IMR-90 (cell line): Measurements from ENCODE around the gene SLC17A5. TPM values are rescaled to one million over a fixed set of nuclear protein-coding genes. Genes with fewer than 3 reads are reported as not detected.

Experiments used
- ATAC-seq: fragments of 200-7000 bp; cut with Tn5 transposase; 2 replicates; pipeline ENCODE4 v1.9.1; 2020; ENCODE audit warnings: low read depth, mild to moderate bottlenecking, moderate library complexity
- BruUV-seq: library from RNA; stranded (reverse); fragments of 400-500 nt; replicated peaks from 2 replicates; lab custom pipeline; 2021; lab: Mats Ljungman, UMichigan
- CTCF ChIA-PET: fragments of 300-600 bp; formaldehyde crosslinking; extraction: SDS; loops from one replicate; lab custom pipeline; 2021; ENCODE audit warnings: antibody characterized with exemption; lab: Yijun Ruan, JAX
- POLR2A ChIA-PET: fragments of 300-600 bp; sonication (Branson Sonifier 250); formaldehyde crosslinking; loops from one replicate; lab custom pipeline; 2022; ENCODE audit warnings: antibody characterized with exemption; ENCODE audit not compliant: unreplicated experiment; lab: Charles Lee
- DNase-seq: peaks from one replicate; pipeline ENCODE4 v3.0.0; 2013
- H2AFZ ChIP-seq: replicated peaks from 2 replicates; pipeline ENCODE3; 2013; ENCODE audit warnings: low read length, mild to moderate bottlenecking; ENCODE audit not compliant: poor library complexity
- H2AK5ac ChIP-seq: 2 replicates; pipeline ENCODE4 v1.6.1; 2013; ENCODE audit warnings: low read depth, low read length, inconsistent platforms
- H2AK9ac ChIP-seq: replicated peaks from 2 replicates; pipeline ENCODE3; 2013; ENCODE audit warnings: mild to moderate bottlenecking, low read depth, low read length, moderate library complexity; ENCODE audit not compliant: poor library complexity
- H2BK120ac ChIP-seq: 2 replicates; pipeline ENCODE4 v1.6.1; 2013; ENCODE audit warnings: low read depth, low read length, inconsistent platforms
- H2BK15ac ChIP-seq: 3 replicates; pipeline ENCODE4 v1.6.1; 2013; ENCODE audit warnings: low read depth, low read length, inconsistent platforms
- H2BK20ac ChIP-seq: 2 replicates; pipeline ENCODE4 v1.6.1; 2013; ENCODE audit warnings: low read depth, mild to moderate bottlenecking, inconsistent platforms, low read length, moderate library complexity
- H2BK5ac ChIP-seq: 2 replicates; pipeline ENCODE4 v1.6.1; 2013; ENCODE audit warnings: mild to moderate bottlenecking, low read depth, low read length, inconsistent platforms; ENCODE audit not compliant: poor library complexity, severe bottlenecking
- H3K14ac ChIP-seq: replicated peaks from 2 replicates; pipeline ENCODE4 v1.6.1; 2013; ENCODE audit warnings: low read depth, low read length, inconsistent platforms
- H3K18ac ChIP-seq: 2 replicates; pipeline ENCODE4 v1.6.1; 2013; ENCODE audit warnings: low read depth, low read length, control low read depth
- H3K23ac ChIP-seq: 2 replicates; pipeline ENCODE4 v1.6.1; 2013; ENCODE audit warnings: low read depth, low read length, inconsistent platforms
- H3K27ac ChIP-seq: 2 replicates; pipeline ENCODE4 v1.5.1; 2013; ENCODE audit warnings: mild to moderate bottlenecking, control low read depth, low read length; ENCODE audit not compliant: insufficient read depth
- H3K27me3 ChIP-seq: 2 replicates; pipeline ENCODE4 v1.6.1; 2013; ENCODE audit warnings: low read length; ENCODE audit not compliant: control insufficient read depth, insufficient read depth
- H3K36me3 ChIP-seq: 2 replicates; pipeline ENCODE4 v1.6.1; 2013; ENCODE audit warnings: low read length, mixed read lengths; ENCODE audit not compliant: control insufficient read depth, insufficient read depth
- H3K4ac ChIP-seq: 2 replicates; pipeline ENCODE4 v1.6.1; 2013; ENCODE audit warnings: low read depth, low read length, inconsistent platforms
- H3K4me1 ChIP-seq: 2 replicates; pipeline ENCODE4 v1.6.1; 2013; ENCODE audit warnings: low read length, mixed read lengths; ENCODE audit not compliant: control insufficient read depth, insufficient read depth
- H3K4me2 ChIP-seq: 2 replicates; pipeline ENCODE4 v1.6.1; 2013; ENCODE audit warnings: low read depth, mild to moderate bottlenecking, control low read depth, low read length, moderate library complexity
- H3K4me3 ChIP-seq: 2 replicates; pipeline ENCODE4 v1.5.1; 2013; ENCODE audit warnings: low read depth, mild to moderate bottlenecking, control low read depth, low read length, moderate library complexity; ENCODE audit not compliant: insufficient read depth
- H3K56ac ChIP-seq: 2 replicates; pipeline ENCODE4 v1.6.1; 2013; ENCODE audit warnings: low read length, inconsistent platforms; ENCODE audit not compliant: insufficient read depth; ENCODE audit errors: extremely low read depth
- H3K79me1 ChIP-seq, 2 experiments: 2 replicates each; pipeline ENCODE4 v1.6.1; 2013; ENCODE audit warnings: low read length in 2 of 2, inconsistent platforms in 1 of 2, low read depth in 1 of 2
- H3K9ac ChIP-seq: 2 replicates; pipeline ENCODE4 v1.6.1; 2013; ENCODE audit warnings: low read depth, low read length, control low read depth
- H3K9me1 ChIP-seq: 2 replicates; pipeline ENCODE4 v1.6.1; 2013; ENCODE audit warnings: low read length, inconsistent platforms; ENCODE audit not compliant: insufficient read depth
- H3K9me3 ChIP-seq: 2 replicates; pipeline ENCODE4 v1.6.1; 2013; ENCODE audit warnings: low read length; ENCODE audit not compliant: control insufficient read depth, insufficient read depth
- H4K20me1 ChIP-seq: 2 replicates; pipeline ENCODE4 v1.6.1; 2013; ENCODE audit warnings: low read length, inconsistent platforms; ENCODE audit not compliant: insufficient read depth
- H4K5ac ChIP-seq: 2 replicates; pipeline ENCODE4 v1.6.1; 2013; ENCODE audit warnings: mild to moderate bottlenecking, low read depth, low read length, control low read depth
- H4K8ac ChIP-seq, 2 experiments: 2 replicates each; pipeline ENCODE4 v1.6.1; 2013; ENCODE audit warnings: low read depth in 2 of 2, low read length in 2 of 2, control low read depth in 1 of 2, inconsistent platforms in 1 of 2
- H4K91ac ChIP-seq: 2 replicates; pipeline ENCODE4 v1.6.1; 2013; ENCODE audit warnings: low read depth, low read length, inconsistent platforms; ENCODE audit not compliant: insufficient read depth
- BHLHE40 ChIP-seq: fragments of 150-350 bp; IDR thresholded peaks from 2 replicates; pipeline ENCODE4 v1.6.1; 2016; ENCODE audit warnings: mild to moderate bottlenecking, low read depth, low read length
- CEBPB ChIP-seq: IDR thresholded peaks from 2 replicates; pipeline ENCODE4 v1.6.1; 2012; ENCODE audit warnings: low read depth, low read length, improper control_type of control experiment
- MAFK ChIP-seq: IDR thresholded peaks from 2 replicates; pipeline ENCODE4 v1.6.1; 2012; ENCODE audit warnings: low read depth, low read length, improper control_type of control experiment
- MAZ ChIP-seq: IDR thresholded peaks from 2 replicates; pipeline ENCODE4 v1.6.1; 2012; ENCODE audit warnings: low read depth, mild to moderate bottlenecking, low read length, improper control_type of control experiment, moderate library complexity, borderline replicate concordance
- MXI1 ChIP-seq: IDR thresholded peaks from 2 replicates; pipeline ENCODE4 v1.6.1; 2012; ENCODE audit warnings: low read depth, mild to moderate bottlenecking, low read length, moderate library complexity, borderline replicate concordance
- RAD21 ChIP-seq: IDR thresholded peaks from 2 replicates; pipeline ENCODE4 v1.6.1; 2012; ENCODE audit warnings: low read length, improper control_type of control experiment
- RFX5 ChIP-seq: IDR thresholded peaks from 2 replicates; pipeline ENCODE4 v1.8.0; 2012; ENCODE audit warnings: low read depth, mild to moderate bottlenecking, low read length, moderate library complexity
- SMC3 ChIP-seq: fragments of 150-350 bp; IDR thresholded peaks from 2 replicates; pipeline ENCODE4 v1.6.1; 2016; ENCODE audit warnings: low read depth, mild to moderate bottlenecking, antibody characterized with exemption, low read length, moderate library complexity
- WGBS, 2 experiments: methylation state at CpG; one replicate each; pipeline versions ENCODE4 v1.1.5 to v1.1.7; 2013; ENCODE audit warnings: missing lambda C conversion rate in 2 of 2; ENCODE audit not compliant: insufficient read length in 1 of 2; ENCODE audit errors: extremely low coverage in 2 of 2; 5-methylcytosine and 5-hydroxymethylcytosine counted together
- dilution Hi-C: fragments of 300-500 bp; cut with HindIII; formaldehyde crosslinking; loops from one replicate; pipeline ENCODE4 v1.14.3; 2018; ENCODE audit warnings: low sequenced_read_pairs; ENCODE audit not compliant: unreplicated experiment
- in situ Hi-C: fragments of 300-500 bp; cut with MboI; formaldehyde crosslinking; loops from 3 replicates; pipeline ENCODE4 v1.14.3; 2019; ENCODE audit warnings: low sequenced_read_pairs, inconsistent platforms, mixed read lengths
- intact Hi-C: fragments of 100-400 bp; cut with micrococcal nuclease; formaldehyde crosslinking; loops from 2 replicates; pipeline ENCODE4 v1.10.0; 2022
- polyA plus RNA-seq, 3 experiments: library from polyadenylated mRNA; depleted of rRNA; stranded (reverse); fragments of >200 nt; gene quantifications; 2 replicates each; pipeline ENCODE4 v1.2.3, GENCODE V29; 2012; ENCODE audit warnings: low replicate concordance in 1 of 3
- total RNA-seq: library from RNA; depleted of rRNA; stranded (reverse); fragments of >200 nt; gene quantifications from 2 replicates; pipeline ENCODE4 v1.2.3, GENCODE V29; 2012
- TF ChIP-seq, protein P1 (sequence below): conservative IDR thresholded peaks from 2 replicates; pipeline ENCODE4 v1.5.1; 2012; ENCODE audit warnings: mild to moderate bottlenecking, low read depth, low read length, improper control_type of control experiment
- TF ChIP-seq, protein P2 (sequence below): fragments of 150-350 bp; IDR thresholded peaks from 2 replicates; pipeline ENCODE4 v1.6.1; 2017; ENCODE audit warnings: mild to moderate bottlenecking, antibody characterized with exemption, low read length, low read depth

The SLC17A5 gene
- total and polyA plus RNA-seq, 2 of the 4 experiments (the other 2 are of a cell fraction) = 20.8 to 27.2 TPM

DNA sequence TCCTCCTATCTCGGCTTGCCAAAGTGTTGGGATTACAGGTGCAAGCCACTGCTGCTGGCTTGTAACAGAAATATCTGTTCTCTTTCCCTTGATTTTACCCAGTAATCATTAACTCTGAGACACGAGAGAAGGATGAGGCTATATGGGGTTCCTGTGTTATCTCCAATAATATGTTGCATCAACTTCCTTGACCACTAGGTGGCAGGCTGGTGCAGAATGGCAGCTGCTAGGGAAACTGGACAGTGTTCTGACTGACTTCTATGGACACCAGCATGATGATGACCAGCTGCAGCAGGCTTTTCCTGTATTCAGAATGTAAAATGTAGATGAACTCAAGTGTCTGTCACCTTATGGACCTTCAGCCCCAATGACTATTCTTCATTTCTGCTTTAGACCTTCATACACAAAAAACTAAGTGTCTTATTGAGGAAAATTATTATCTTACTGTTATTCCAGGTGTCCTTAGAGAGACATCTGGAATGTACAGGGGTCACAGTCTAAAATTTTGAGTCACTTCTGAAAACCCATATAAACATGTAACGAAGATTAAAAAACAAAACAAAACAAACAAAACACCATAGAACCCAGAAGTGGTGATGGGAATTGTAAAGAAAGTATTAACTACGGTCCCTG, 21.8 kb upstream of the SLC17A5 start:
- ChIA-PET POLR2A (no interaction called here), CTCF (interaction anchor here (0.5 to 3.4 kb wide), 7 partner anchors 13 to 63 kb away, joined by 3 to 32 read pairs (median 3); no protein-coding TSS in a partner anchor)
- no peak overlapping the region for H3K18ac ChIP-seq
- no peak overlapping the region for H3K9ac ChIP-seq
- no peak overlapping the region for H4K5ac ChIP-seq
- dilution Hi-C loops = no loop called here
- no peaks in the 10 kb centered on the region for H3K27me3 ChIP-seq
- WGBS, 2 experiments = 0% methylated on average over 1 of the region's 4 CpGs; no CpG with 5 or more reads in 1 of the 2 experiments
- no peak overlapping the region for H2BK120ac ChIP-seq
- H3K79me1 ChIP-seq = no peaks in the 10 kb centered on the region
- H3K56ac ChIP-seq = no peak overlapping the region
- no peaks in the 10 kb centered on the region for H4K20me1 ChIP-seq
- H4K8ac ChIP-seq = peak overlapping the region in 1 of 2 experiments; percentile 60; a peak in 1 of 4 replicates
- H3K9me1 ChIP-seq = 0 out of 2 replicates have a peak, but pooled peaks cover 3% of the 10 kb centered on the region
- H2AK9ac ChIP-seq = no peak overlapping the region
- H3K4me2 ChIP-seq = no peak overlapping the region
- H3K4me1 ChIP-seq = no peaks in the 10 kb centered on the region
- H3K4ac ChIP-seq = no peak overlapping the region
- BruUV-seq = no TSS peak
- TF ChIP-seq CEBPB (peak; percentile 48; the same call in 1 of the 2 replicates), MXI1 (no peak), RAD21 (peak; percentile 95), BHLHE40 (no peak), RFX5 (no peak), SMC3 (peak; percentile 92), MAFK (no peak), MAZ (no peak)
- TF ChIP-seq, protein P1, sequence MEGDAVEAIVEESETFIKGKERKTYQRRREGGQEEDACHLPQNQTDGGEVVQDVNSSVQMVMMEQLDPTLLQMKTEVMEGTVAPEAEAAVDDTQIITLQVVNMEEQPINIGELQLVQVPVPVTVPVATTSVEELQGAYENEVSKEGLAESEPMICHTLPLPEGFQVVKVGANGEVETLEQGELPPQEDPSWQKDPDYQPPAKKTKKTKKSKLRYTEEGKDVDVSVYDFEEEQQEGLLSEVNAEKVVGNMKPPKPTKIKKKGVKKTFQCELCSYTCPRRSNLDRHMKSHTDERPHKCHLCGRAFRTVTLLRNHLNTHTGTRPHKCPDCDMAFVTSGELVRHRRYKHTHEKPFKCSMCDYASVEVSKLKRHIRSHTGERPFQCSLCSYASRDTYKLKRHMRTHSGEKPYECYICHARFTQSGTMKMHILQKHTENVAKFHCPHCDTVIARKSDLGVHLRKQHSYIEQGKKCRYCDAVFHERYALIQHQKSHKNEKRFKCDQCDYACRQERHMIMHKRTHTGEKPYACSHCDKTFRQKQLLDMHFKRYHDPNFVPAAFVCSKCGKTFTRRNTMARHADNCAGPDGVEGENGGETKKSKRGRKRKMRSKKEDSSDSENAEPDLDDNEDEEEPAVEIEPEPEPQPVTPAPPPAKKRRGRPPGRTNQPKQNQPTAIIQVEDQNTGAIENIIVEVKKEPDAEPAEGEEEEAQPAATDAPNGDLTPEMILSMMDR = peak; percentile 93
- TF ChIP-seq, protein P2, sequence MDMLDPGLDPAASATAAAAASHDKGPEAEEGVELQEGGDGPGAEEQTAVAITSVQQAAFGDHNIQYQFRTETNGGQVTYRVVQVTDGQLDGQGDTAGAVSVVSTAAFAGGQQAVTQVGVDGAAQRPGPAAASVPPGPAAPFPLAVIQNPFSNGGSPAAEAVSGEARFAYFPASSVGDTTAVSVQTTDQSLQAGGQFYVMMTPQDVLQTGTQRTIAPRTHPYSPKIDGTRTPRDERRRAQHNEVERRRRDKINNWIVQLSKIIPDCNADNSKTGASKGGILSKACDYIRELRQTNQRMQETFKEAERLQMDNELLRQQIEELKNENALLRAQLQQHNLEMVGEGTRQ = no peak
- intact Hi-C loops = loop anchor here (1.0 kb wide), 2 partner anchors 58 to 1536 kb away; no protein-coding TSS in a partner anchor
- DNase-seq = peak; percentile 81
- no peak overlapping the region for H3K27ac ChIP-seq
- no peak overlapping the region for H2BK15ac ChIP-seq
- no peak overlapping the region for H2BK20ac ChIP-seq
- H3K9me3 ChIP-seq = no peaks in the 10 kb centered on the region
- in situ Hi-C loops = loop anchor here (5.0 to 10.0 kb wide), 2 partner anchors 57 to 1539 kb away; no protein-coding TSS in a partner anchor
- peak; percentile 100 for ATAC-seq
- H2BK5ac ChIP-seq = no peak overlapping the region
- no peak overlapping the region for H4K91ac ChIP-seq
- H3K4me3 ChIP-seq = no peak overlapping the region
- no peak overlapping the region for H3K14ac ChIP-seq
- no peak overlapping the region for H3K23ac ChIP-seq
- peak overlapping the region; percentile 69 for H2AFZ ChIP-seq
- no peak overlapping the region for H2AK5ac ChIP-seq
- H3K36me3 ChIP-seq = no peaks in the 10 kb centered on the region
